NB4 (cell line): Measurements from ENCODE around the gene SSUH2.

Experiments used
- CTCF ChIP-seq: IDR thresholded peaks from one replicate; pipeline ENCODE4 v1.5.1; 2012; ENCODE audit warnings: low read depth, low read length
- MAX ChIP-seq: IDR thresholded peaks from 2 replicates; pipeline ENCODE4 v1.6.1; 2011; ENCODE audit warnings: low read depth, low read length
- POLR2A ChIP-seq: IDR thresholded peaks from 2 replicates; pipeline ENCODE4 v1.6.1; 2011; ENCODE audit warnings: mild to moderate bottlenecking; ENCODE audit not compliant: insufficient read length; ENCODE audit errors: extremely low read depth

DNA sequence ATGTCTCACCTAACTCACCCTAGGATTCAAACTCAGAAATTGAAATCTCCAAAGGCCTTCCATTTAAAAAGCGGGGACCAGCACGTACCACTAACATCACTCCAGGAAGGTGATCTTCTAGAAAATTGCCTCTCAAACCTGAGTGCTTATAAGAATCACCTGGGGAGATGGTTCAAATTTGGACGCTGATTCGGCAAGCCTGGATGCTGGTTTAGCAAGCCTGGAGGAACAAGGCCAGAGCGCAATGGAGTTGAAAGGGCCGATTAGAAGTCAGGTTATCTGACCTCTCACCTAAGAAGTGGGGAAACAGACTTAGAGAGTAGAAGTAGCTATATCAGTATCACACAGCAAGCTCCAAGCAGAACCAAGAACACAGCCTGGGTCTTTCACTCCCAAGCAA lies 68.2 kb downstream of the SSUH2 start:
- TF ChIP-seq POLR2A = no peak
- no peak for TF ChIP-seq MAX
- TF ChIP-seq CTCF = no peak
